Endothelial cell (in vitro differentiated cells): Measurements from ENCODE around the gene C14orf93. TPM values are rescaled to one million over a fixed set of nuclear protein-coding genes. Genes with fewer than 3 reads are reported as not detected.
"Not testable (repeated sequence)": the region's sequence is repeated elsewhere in the genome, so short reads cannot be mapped to it uniquely, and the experiment has no call there.

Source experiments
- DNase-seq: peaks from one replicate; pipeline ENCODE4 v3.0.0; 2021; ENCODE audit warnings: low spot score
- H3K27ac Mint-ChIP-seq: one replicate; pipeline ENCODE4 v1.8.0; 2021; ENCODE audit warnings: mixed read lengths, inconsistent platforms; ENCODE audit not compliant: unreplicated experiment
- H3K27me3 Mint-ChIP-seq: one replicate; pipeline ENCODE4 v1.8.0; 2021; ENCODE audit warnings: mild to moderate bottlenecking, moderate library complexity, mixed read lengths, inconsistent platforms; ENCODE audit not compliant: unreplicated experiment
- H3K36me3 Mint-ChIP-seq: one replicate; pipeline ENCODE4 v1.8.0; 2021; ENCODE audit warnings: mild to moderate bottlenecking, low read depth, mixed read lengths, inconsistent platforms; ENCODE audit not compliant: unreplicated experiment
- H3K4me1 Mint-ChIP-seq: one replicate; pipeline ENCODE4 v1.8.0; 2021; ENCODE audit warnings: mild to moderate bottlenecking, mixed read lengths, inconsistent platforms; ENCODE audit not compliant: unreplicated experiment
- H3K4me3 Mint-ChIP-seq: one replicate; pipeline ENCODE4 v1.8.0; 2021; ENCODE audit warnings: mild to moderate bottlenecking, mixed read lengths, inconsistent platforms; ENCODE audit not compliant: unreplicated experiment
- H3K9me3 Mint-ChIP-seq: one replicate; pipeline ENCODE4 v1.8.0; 2021; ENCODE audit warnings: mixed read lengths, inconsistent platforms; ENCODE audit not compliant: unreplicated experiment
- total RNA-seq: library from RNA; stranded (reverse); fragmentation: NEBNext Ultra II Directional; extraction: Animal tissue kit (Norgen Biotek cat#: 25700); gene quantifications from one replicate; pipeline ENCODE4 v1.2.1, GENCODE V29; 2021; ENCODE audit not compliant: unreplicated experiment
- TF ChIP-seq, protein P1 (sequence below): fragments of 200-600 bp; sonication (generic); IDR thresholded peaks from one replicate; pipeline ENCODE4 v1.5.0; 2021; ENCODE audit warnings: antibody characterized with exemption; ENCODE audit not compliant: unreplicated experiment

C14orf93 gene
- total RNA-seq, 1 donor from 2014 or later: 9.0 TPM

DNA sequence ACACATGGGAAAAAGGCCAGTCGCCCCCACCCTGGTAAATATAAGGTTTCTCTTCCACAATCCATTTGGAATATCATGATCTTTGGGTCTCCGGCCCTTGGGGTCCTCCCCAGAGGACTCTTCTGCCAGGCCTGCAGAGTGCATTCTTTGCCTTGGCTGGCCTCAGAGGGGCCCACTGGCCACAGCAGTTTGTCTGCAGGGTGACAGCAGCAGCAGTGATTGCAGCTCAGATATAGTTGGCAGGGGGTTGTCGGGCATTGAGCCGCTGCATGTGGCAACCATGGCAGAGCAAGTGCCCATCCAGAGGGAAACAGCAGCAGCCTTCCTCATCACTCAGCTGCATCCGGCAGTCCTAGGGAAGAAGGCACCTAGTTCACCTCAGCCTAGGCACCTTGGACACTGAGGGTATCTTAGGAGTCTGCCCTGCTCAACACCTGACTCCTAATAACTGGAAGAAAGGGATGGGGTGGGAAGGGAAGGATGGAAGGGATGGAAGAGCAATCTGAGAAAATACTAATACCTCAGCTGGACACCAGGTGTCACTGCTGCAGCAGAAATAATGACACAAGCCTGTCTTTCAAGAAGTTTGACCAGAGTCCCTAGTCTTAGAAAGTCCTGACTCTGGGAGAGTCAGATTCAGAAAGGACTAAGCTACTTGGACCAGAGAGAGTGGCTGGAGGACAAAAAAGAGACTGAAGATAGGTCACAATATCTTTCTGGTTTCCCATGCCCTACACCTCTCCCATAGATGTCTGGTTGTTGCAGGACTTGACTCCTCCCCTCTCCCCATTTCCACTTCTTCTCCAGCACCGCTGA, 36.5 kb downstream of the C14orf93 start:
- TF ChIP-seq, protein P1, sequence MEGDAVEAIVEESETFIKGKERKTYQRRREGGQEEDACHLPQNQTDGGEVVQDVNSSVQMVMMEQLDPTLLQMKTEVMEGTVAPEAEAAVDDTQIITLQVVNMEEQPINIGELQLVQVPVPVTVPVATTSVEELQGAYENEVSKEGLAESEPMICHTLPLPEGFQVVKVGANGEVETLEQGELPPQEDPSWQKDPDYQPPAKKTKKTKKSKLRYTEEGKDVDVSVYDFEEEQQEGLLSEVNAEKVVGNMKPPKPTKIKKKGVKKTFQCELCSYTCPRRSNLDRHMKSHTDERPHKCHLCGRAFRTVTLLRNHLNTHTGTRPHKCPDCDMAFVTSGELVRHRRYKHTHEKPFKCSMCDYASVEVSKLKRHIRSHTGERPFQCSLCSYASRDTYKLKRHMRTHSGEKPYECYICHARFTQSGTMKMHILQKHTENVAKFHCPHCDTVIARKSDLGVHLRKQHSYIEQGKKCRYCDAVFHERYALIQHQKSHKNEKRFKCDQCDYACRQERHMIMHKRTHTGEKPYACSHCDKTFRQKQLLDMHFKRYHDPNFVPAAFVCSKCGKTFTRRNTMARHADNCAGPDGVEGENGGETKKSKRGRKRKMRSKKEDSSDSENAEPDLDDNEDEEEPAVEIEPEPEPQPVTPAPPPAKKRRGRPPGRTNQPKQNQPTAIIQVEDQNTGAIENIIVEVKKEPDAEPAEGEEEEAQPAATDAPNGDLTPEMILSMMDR: peak; percentile 74
- DNase-seq: peak; percentile 61
- Mint-ChIP-seq H3K9me3 (no peaks in the 10 kb centered on the region), H3K27ac (no peak overlapping the region), H3K4me1 (peaks cover 18% of the 10 kb centered on the region), H3K36me3 (peaks cover 18% of the 10 kb centered on the region), H3K27me3 (peaks cover 9% of the 10 kb centered on the region), H3K4me3 (no peak overlapping the region)

DNA sequence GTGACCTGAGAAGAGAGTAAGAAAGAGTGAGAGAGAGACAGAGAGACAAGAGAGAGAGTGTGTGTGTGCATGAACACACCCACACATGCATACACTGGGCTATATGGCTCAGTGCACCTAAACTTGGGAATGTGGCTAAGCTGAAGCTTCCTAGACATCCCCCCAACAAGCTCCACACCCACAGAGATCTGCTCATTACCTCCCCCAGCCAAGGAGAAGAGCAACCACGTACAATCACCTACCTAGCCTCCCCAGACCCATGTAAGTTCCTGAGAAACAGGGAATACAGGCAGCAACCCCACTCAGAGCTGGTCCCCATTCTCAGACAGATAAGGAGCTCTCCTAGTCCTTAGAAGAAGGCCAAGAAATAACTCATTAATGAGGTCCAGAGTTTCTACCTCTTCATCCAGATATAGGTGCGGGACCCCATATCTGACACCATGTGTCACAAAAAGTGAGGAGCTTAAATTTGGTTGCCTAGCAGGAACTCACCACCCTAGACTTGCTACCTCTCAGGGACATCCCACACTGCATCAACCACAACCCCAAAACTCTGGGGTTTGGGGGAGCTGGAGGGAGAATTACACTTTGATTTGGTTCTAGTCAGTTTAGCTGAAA, 37.5 kb downstream of the C14orf93 start:
- Mint-ChIP-seq H3K27ac (no peak overlapping the region), H3K36me3 (peaks cover 15% of the 10 kb centered on the region), H3K9me3 (no peaks in the 10 kb centered on the region), H3K4me3 (no peak overlapping the region), H3K4me1 (peaks cover 11% of the 10 kb centered on the region), H3K27me3 (peaks cover 7% of the 10 kb centered on the region)
- TF ChIP-seq, protein P1: no peak
- no peak for DNase-seq

DNA sequence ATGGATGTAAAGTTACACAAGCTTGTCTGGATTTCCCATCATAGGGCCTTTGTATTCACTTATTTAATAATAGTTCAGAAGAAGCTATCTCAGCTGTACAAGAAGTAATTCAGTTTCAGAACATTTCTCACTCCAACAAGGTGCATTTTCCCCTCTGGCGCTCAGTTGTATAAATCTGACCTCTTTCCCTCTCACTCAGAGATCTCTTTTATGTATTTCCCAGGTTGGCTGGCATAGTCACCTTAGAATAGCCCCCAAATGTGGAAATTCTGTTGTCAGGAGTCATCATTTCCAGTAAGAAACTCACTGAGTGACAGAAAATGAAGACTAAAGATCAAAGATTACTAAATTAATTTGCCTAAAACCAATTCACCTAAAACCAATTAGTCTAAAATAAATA, 38.8 kb downstream of the C14orf93 start:
- no peak overlapping the region for H3K27ac Mint-ChIP-seq

DNA sequence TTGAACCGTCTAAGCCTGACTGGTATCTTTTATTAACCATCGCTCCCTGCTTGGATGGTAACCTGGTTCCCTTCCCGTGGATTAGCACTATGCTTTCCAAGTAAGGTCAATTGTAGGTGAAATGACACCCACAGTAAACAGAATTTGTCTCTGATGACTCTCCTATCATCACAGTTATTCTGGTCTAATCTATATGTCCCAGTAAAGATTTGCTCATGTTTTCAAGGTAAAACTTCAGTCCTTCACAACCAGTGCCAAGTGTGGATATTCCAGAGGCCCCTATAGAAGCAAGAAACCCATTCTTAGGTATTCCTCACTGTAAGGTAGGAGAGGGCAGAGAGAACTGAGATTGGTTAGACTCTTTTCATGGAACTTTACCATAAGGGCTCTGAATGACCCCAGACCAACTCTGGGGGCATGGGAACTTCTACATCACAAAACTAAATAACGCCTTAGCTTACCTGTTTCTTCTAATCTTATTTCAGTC, 43.1 kb downstream of the C14orf93 start:
- peaks cover 3% of the 10 kb centered on the region for H3K27me3 Mint-ChIP-seq
- H3K4me3 Mint-ChIP-seq: no peak overlapping the region
- no peak for DNase-seq
- no peaks in the 10 kb centered on the region for H3K4me1 Mint-ChIP-seq
- TF ChIP-seq, protein P1: no peak
- peaks cover 5% of the 10 kb centered on the region for H3K36me3 Mint-ChIP-seq
- no peak overlapping the region for H3K27ac Mint-ChIP-seq
- no peaks in the 10 kb centered on the region for H3K9me3 Mint-ChIP-seq

More for the DNA sequence above, 38.8 kb downstream of the C14orf93 start:
- no peaks in the 10 kb centered on the region for H3K9me3 Mint-ChIP-seq
- peaks cover 12% of the 10 kb centered on the region for H3K36me3 Mint-ChIP-seq
- TF ChIP-seq, protein P1: no peak
- no peak for DNase-seq
- H3K4me3 Mint-ChIP-seq: no peak overlapping the region
- H3K4me1 Mint-ChIP-seq: no peaks in the 10 kb centered on the region
- H3K27me3 Mint-ChIP-seq: peaks cover 6% of the 10 kb centered on the region

DNA sequence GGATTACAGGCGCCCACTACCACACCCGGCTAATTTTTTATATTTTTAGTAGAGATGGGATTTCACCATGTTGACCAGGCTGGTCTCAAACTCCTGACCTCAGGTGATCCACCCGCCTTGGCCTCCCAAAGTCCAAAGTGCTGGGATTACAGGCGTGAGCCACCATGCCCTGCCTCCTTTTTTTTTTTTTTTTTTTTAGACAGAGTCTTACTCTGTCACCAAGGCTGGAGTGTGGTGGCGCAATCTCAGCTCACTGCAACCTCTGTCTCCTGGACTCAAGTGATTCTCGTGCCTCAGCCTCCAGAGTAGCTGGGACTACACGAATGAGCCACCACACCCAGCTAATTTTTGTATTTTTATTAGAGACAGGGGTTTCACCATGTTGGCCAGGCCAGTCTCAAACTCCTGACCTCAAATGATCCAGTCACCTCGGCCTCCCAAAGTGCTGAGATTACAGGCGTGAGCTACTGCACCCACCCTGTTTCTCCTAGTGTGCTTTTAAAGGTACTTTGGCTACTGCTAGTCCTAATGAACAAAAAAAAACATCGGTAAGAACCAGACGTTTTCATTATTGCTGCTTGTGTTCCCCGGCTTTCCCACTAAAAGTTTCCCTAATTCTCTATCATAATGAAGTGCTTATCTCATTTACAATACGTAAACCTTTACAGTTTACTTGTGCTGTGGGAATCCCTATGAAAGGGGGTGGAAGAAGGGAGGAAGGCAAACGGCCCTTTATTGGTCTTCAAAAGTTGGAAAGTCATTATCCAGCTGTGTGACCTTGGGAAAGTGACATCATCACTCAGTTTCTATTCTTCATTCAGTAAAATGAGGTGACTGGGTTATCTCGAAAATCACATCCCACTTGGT, 43.8 kb downstream of the C14orf93 start:
- not testable (repeated sequence) for H3K36me3 Mint-ChIP-seq, H3K27me3 Mint-ChIP-seq, DNase-seq, H3K4me1 Mint-ChIP-seq, H3K9me3 Mint-ChIP-seq, H3K4me3 Mint-ChIP-seq, H3K27ac Mint-ChIP-seq
